Stimulated activated CD8-positive, alpha-beta memory T cell treated with anti-CD3 and anti-CD28 coated beads, Interleukin-7, amount 100 ng/mL, for 1 hour (primary cell): ENCODE data around the gene SLC37A3.
"Not testable (repeated sequence)": the region's sequence is repeated elsewhere in the genome, so short reads cannot be mapped to it uniquely, and the experiment has no call there.

Experiments
- DNase-seq, 2 donors: peaks; one replicate each; pipeline ENCODE4 v3.0.0-alpha.2; 2020; ENCODE audit warnings: low read depth in 2 of 2

Gene SLC37A3, protein sequence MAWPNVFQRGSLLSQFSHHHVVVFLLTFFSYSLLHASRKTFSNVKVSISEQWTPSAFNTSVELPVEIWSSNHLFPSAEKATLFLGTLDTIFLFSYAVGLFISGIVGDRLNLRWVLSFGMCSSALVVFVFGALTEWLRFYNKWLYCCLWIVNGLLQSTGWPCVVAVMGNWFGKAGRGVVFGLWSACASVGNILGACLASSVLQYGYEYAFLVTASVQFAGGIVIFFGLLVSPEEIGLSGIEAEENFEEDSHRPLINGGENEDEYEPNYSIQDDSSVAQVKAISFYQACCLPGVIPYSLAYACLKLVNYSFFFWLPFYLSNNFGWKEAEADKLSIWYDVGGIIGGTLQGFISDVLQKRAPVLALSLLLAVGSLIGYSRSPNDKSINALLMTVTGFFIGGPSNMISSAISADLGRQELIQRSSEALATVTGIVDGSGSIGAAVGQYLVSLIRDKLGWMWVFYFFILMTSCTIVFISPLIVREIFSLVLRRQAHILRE

DNA sequence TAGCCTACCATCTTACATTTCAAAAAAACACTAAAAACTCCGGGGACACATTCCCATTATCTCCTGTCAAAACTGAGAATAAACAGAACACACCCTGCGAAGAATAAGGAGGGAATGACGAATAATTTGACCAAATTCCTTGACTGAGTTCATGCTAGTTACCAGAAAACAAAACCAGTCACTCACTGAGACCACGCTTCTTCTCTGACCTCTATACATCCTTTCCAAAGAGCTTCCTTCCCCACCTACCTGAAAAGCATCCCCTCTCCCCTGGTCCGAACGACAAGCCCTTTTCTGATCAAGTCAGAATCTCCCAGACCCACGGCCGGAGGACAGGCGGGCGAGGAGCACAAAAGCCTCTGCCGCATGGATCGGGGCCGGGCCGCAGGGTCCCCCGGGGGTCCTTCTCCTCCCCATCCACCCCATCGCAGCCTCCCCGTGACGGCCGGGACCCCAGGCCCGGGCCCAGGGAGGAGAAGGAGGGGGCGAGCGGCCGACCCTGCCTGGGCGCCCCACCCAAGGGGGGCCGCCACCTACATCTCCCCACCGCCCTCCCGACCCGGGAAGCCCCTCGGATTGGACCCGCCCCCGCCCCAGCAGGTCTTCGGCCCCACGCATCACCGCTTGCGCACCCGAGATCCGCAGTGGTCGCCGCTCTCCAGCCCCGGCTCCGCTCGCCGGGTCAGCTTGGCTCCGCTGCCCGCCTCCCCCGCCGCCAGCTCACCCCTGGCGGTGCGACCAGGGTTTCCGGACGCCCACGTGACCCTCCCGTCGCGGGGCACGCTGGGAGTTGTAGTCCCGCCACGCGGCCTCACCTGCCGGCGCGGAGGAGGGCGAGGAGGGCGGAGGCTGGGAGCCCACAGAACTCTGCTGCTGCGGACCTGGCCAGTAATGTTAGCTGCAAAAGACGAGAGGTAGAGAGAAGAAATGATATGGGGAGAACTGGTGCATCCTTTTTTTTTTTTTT, at the start of gene SLC37A3:
Gene SLC37A3 (minus strand): TSS at position 747 of the 967 bp plus-strand sequence. CDS start 16,004 bp downstream, outside the sequence.
- DNase-seq, result peak; percentile 70 to 72

GRCh38 chr7:140447841-140448240, 49.5 kb upstream of the SLC37A3 start:
- no peak for DNase-seq

DNA sequence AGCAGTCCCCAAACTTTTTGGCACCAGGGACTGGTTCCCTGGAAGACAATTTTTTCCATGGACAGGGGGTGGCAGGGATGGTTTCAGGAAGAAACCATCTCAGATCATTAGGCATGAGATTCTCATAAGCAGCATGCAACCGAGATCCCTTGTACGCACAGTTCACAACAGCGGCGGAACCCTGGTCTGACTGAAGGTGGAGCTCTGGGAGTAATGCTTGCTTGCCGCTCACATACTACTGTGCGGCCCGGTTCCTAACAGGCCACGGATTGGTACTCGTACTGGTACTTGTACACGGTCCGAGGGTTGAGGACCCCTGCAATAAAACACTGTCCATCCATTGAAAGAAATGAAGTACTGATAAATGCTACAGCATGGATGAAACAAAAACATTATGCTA, 48.1 kb upstream of the SLC37A3 start:
- no peak for DNase-seq

DNA sequence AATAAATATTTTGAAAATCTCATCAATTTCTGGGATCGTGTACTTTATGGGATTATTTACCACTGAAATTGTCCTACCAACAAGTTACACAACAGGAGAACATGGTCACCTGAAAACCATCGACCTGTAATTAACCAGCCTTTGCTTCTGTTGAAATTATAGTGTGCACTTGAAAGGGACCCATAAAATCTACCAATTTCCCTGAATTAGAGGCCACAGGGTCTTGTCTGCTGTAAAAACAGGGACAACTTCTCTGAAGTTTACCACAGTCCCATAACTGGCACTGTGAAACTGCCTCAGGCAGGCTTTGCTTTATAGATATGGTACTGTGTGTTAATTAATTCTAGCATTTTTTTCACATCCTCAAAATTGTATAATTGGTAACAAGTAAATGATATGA, 43.2 kb upstream of the SLC37A3 start:
- no peak for DNase-seq

- DNase-seq, result no peak
These were observed 42.3 kb upstream of the SLC37A3 start for GRCh38 chr7:140440593-140440992.

GRCh38 chr7:140439359-140439758, 41.0 kb upstream of the SLC37A3 start:
- DNase-seq, result no peak

DNA sequence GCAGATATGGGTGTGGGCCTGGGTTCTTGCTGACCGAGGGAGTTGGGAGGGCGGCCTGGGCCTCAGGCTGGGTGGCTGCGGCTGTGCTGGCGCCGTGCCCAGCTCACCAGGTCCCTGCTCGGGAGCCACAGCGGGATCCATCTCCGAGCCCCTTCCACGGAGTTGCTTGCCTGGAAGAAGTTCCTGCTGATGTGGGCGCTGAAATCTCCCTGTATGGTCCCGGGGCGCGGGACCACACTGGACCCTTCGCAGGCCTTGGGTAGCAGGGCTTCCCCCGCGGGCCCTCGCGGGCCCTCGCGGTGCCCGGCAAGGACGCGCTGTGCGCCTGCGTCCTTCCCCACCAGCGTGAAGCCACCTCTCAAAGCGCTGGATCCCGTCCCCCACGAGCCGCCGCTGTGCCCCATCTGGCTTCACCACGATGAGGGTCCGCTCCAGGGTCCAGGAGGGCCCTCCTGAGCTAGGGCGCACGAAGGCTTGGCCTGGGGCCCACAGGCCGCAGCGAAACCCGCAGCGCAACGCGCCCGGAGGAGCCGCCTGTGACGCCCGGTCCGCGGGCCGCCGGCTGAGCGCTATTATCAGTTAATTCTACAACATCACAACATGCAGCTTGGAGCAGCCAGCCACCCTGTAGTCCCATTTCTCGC, 37.0 kb upstream of the SLC37A3 start:
- no peak for DNase-seq

- DNase-seq, result no peak
These were observed 35.1 kb upstream of the SLC37A3 start for GRCh38 chr7:140433396-140433795.

DNA sequence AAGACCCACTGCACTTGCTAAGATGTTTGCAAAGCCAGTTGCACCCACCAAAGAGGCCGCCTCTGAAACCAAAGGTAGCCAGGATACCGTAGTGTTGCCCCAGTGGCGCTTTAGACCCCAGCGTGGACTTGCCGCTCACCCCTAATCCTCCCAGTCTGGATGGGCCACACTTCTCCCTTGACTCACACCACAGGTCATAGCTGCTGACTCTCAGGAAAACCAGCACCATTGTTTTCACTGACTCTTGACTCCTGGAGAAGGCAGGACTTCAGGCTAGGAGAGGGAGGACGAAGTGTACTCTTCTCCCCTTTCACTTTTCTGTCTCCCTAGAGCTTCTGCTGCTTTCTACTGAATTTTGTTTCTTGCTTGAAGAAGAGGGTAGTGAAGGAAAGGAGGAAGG, 27.8 kb upstream of the SLC37A3 start:
- DNase-seq, result no peak

- DNase-seq, result no peak
These were observed 27.4 kb upstream of the SLC37A3 start for GRCh38 chr7:140425718-140426117.

GRCh38 chr7:140423501-140423900, 25.2 kb upstream of the SLC37A3 start:
- DNase-seq, result no peak

- no peak for DNase-seq
These were observed 23.2 kb upstream of the SLC37A3 start for GRCh38 chr7:140421521-140421920.

GRCh38 chr7:140418653-140419052, 20.3 kb upstream of the SLC37A3 start:
- no peak for DNase-seq

- DNase-seq, result not testable (repeated sequence)
These were observed 19.8 kb upstream of the SLC37A3 start for GRCh38 chr7:140418156-140418472.

DNA sequence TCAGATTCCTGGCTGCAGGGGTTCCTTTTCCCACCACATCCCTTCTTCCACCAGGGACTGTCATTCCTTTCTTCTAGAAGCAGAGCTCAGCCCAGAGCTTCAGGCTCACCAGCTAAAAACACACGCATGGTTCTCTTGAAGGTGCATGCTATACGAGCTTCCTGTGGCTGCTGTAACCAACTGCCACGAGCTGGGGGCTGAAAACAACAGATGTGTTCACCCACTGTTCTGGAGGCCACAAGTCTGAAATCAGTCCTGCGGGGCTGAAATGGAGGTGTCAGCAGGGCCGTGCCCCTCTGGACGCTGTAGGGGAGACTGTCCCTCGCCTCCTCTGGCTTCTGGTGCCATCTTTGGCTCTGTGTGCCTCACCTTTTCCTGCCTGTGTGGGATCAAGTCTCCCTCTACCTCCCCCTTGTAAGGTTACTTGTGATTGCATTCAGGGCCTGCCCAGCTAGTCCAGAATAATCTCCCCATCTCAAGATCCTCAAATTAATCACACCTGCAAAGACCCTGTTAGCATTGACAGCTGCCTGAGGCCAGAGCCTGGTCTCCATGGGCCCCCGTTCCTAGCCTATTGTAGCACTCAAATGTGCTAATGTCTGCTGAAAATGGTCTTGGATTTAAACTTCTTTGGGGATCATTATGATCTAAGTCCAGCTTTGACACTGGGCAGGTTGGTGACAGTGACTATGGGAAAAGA, 19.3 kb upstream of the SLC37A3 start:
- no peak for DNase-seq

DNA sequence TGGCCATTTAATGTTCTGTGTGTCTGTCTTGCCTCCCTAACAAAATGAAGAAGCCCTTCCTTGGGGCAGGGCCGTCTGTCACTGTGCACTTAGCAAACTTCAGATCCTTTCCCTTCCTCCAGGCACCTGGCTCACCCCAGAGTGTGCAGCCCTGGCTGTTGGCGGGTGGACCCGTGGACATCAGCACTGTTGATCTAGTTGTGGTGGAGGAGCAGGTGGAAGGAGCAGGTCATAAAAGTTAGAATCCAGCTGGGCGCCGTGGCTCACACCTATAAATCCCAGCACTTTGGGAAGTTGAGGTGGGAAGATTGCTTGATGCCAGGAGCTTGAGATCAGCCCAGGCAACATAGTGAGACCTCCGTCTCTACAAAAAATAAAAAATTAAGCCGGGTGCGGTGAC, 18.2 kb upstream of the SLC37A3 start:
- DNase-seq, result no peak

GRCh38 chr7:140415816-140416215, 17.5 kb upstream of the SLC37A3 start:
- DNase-seq, result not testable (repeated sequence)

GRCh38 chr7:140415361-140415760, 17.0 kb upstream of the SLC37A3 start:
- no peak for DNase-seq

GRCh38 chr7:140404565-140405065, 6.3 kb upstream of the SLC37A3 start:
- no peak for DNase-seq

- peak in 1 of 2 donors; percentile 14 for DNase-seq
These were observed 5.7 kb upstream of the SLC37A3 start, which contains the start of gene RAB19 for GRCh38 chr7:140403878-140404564. TSS of gene RAB19 (plus strand) at chr7:140404058. CDS start at chr7:140407647, 3,589 bp downstream.
